DMS153 (cell line): ENCODE data around the gene LRRC8D.
A peak's percentile ranks its signal among the peaks of the same experiment; 100 is the strongest.

ENCODE experiments used
- DNase-seq: peaks from one replicate; lab custom pipeline; 2025; lab: John Stamatoyannopoulos, UW

The LRRC8D gene

DNA sequence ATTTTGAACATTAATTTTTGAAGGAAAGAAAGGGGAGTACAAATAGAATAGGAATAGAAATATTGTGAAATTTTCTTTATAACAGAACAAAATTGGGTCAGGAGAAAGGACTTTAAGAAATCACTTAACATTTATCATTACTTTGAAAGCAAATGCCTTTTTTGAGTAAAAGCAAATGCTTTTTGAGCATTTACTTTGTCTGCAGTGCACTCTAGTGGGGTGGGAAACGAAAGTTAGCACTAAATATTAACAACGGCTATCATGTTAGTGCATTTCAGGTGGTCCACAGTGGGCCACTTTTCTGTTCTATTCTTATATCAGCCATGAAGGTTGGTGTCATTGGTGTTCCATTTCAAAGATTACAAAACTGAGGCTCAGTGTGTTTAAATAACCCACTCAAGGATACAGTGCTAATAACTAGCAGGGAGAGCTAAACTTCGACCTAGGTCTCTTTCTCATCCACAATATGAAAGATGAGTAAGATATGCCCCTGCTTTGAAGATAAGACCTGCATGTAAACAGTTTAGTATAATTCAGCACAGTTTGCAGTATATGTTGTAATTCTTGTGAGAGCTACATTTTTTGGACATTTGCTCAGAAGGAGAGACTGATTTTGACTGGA, 13.4 kb downstream of the LRRC8D start:
- no peak for DNase-seq

DNA sequence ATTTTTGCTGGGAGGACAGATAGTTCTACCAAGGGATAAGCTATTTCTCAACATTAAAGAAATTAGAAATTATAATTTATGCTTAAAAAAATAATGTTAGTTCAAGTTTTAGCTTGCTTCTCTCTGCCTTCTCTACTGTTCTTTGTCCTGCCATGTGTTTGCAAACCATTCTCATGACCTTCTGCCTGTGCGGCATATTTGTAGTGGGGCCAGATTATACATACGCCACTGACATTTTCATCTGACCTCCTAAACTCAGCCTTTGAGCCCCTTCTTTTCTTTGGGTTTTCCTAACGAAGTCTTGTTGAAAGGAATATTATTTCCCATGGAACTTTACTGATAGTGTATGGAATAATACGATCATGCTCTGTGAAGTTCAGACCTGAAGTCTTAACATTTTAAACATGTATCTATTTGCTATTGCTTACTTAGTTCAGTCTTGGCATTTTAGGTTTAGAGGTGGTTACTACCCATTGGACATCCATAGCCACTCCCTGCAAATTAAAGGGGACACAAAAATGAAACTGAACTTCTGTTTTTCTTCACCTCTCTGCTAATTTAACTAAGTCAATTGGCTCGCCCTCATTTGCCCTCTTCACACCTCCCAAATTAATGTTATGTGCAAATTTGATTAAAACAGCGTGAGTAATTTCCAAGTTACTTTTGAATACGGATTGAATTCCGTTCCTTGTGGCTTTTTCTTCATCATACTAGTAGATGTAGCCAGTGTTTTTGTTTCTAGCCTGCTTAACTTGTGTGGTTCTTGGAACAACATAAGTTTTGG, 15.6 kb downstream of the LRRC8D start:
- no peak for DNase-seq

- no peak for DNase-seq
Measured at GRCh38 chr1:89837036-89837481, 16.2 kb downstream of the LRRC8D start.

DNA sequence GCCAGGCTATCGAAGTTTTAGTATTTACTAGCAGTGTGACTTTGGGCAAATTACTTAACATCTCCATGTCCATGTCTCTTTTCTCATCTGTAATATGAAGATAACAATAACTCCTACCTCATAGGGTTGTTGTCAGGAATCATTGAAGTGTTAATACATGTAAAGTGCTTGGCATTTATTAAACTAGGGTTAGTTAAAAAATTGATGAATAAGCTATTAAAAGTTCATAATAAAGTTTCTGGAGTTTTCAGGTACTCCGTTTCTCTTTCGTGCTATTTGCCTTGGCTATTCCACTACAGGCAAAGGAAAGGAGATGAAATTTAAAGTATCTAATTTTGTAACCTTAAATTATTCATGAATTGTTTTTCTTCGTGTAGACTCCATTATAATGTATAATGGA, 16.7 kb downstream of the LRRC8D start:
- DNase-seq: no peak

DNA sequence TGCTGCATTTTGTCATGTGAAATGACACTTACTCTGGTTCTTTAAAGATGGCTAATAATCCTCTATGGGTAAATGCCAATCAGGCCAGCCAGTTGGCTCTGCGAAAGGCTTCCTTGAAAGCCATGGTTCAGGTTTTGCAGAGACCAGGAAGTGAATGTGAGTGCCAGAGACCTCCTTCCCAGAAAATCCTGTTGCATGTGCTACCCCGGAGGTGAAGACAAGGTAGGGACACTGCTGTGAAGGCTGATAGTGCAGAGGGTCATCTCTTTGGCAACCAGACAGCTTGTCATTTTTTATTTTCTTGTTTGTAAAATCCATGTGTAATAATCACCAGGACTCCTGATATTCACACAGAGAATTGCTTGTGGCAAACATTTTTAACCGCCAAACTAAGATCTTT, 18.7 kb downstream of the LRRC8D start:
- no peak for DNase-seq

- DNase-seq: no peak
Measured at GRCh38 chr1:89841507-89841906, 20.7 kb downstream of the LRRC8D start.

GRCh38 chr1:89842567-89843272, 21.9 kb downstream of the LRRC8D start:
- no peak for DNase-seq

DNA sequence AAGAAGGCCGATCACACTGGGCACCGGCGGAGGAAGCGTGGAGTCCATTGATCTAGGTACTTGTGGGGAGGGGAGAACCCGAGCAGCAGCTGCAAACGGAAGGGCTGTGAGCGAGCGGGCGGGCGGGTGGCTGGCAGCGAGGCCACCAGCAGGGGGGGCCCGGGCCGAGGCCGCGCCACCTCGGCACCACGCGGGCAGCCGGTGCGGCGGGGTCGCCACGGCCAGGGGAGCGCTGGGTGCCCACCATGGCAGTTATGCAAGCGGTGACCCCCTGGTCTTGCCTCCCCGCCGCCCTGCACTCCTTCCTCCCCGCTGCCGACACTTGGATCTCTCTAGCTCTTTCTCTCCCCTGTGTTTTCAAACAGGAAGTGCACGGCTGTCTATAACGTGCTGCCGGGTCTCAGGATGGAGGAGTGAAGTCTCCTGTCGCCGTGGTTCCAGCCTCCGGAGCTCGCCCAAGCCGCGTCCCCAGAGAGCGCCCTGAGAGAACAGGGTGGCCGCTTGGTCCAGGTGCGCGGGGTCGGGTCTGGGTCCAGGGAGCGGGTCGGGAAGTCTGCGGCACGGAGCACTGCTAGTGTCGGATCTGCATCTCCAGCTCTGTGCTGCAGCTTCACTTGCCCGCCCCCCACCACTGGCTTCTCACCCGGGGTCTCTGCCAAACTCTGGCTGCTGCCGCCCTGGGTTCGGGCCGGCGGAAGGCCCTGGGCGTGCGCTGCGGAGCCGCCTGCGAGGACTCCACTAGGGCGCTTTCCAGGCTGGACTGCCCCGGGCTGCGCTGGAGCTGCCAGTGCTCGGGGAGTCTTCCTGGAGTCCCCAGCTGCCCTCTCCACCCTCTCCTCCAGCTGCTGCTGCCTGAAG, 22.7 kb downstream of the LRRC8D start:
- peak; percentile 37 for DNase-seq

- DNase-seq: no peak
Measured at GRCh38 chr1:89844241-89844807, 23.5 kb downstream of the LRRC8D start.

DNA sequence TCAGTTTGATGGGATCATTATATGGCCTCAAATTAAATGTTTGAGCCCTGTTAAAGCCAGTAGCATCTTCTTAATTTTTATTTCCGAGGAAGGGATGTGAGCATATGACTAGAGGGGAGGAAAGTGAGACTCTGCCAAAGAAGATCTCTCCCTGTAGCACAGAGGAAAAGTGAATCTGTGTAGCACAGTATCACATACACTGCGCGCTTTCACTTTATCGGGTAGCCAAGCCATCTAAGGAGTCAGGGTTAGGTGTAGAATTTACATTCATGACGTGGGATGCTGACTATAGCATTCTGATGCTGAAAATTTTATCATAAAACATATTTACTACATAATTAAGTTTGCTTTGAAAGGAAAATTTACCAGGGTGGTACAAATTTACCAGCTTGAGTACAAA, 24.0 kb downstream of the LRRC8D start:
- DNase-seq: no peak

DNA sequence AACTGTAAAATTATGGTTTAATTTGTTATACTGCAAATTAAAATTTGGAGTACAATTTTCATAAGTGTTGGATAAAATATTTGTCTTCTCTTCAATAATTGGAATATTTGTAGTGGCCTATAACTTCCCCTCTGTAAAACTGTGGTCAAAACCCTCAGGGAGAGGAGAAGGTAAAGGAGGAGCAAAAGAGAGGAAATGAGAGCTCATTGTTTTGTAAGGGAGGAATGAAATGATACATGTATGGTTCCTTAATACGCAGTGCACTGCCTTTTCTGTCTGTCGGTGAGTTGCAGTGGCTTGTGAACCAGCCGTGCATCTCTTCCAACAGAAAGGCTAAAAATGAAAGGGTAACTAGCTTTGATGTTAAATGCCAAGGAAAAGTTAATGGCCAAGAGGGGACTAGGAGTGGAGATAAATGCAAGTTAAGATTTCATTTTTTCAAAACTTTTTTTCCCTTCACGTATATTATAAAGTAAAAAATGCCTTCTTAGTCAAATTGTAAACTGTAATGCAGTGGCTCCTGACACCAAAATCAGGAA, 26.4 kb downstream of the LRRC8D start:
- no peak for DNase-seq

DNA sequence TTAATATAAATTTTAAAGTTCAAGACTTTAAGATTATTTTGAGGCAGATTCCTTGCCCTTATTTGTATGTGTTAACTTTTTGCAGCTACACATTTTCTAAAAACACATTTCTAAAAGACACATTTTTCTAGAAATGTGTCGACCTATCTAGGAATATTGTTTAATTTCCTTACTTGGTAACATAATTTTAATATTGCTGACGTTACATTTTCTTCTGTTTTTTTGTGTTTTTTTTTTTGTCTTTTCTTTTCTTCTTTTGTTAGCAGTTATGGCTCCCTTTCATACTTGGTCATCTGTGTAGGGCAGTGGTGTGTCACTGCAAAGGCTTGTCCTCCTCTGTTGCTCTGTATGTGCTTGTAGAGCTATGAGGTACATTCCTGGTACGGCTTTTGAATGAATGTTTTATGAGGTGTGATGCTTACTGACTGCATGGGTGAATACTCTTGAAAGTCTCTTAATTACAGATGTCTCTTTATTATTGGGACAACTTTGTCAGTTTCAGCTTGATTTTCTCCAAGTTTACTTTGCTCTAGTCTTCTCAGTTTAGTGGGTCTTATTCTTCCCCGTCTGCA, 30.1 kb downstream of the LRRC8D start:
- DNase-seq: no peak

DNA sequence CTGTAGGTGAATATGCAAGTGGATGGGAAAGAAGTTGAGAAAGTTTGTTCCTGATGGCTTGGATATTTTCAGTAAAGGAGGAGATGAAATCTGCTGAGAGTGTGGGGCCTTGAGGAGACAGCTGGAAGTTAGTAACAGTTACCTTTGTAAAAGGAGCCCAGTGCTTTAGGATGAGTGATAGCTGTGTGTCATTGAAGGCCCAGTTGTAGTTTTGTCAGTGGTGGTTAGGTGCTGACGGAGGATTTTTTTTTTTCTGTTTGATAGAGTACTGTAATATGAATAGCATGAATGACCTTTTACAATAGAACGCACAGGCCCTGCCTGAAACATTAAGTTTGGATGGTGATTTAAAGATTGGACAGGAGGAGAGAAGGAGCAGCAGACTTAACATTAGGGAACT, 33.3 kb downstream of the LRRC8D start:
- no peak for DNase-seq

- no peak for DNase-seq
Measured at GRCh38 chr1:89855413-89856123, 34.7 kb downstream of the LRRC8D start.

GRCh38 chr1:89863165-89863830, 42.5 kb downstream of the LRRC8D start:
- DNase-seq: no peak

DNA sequence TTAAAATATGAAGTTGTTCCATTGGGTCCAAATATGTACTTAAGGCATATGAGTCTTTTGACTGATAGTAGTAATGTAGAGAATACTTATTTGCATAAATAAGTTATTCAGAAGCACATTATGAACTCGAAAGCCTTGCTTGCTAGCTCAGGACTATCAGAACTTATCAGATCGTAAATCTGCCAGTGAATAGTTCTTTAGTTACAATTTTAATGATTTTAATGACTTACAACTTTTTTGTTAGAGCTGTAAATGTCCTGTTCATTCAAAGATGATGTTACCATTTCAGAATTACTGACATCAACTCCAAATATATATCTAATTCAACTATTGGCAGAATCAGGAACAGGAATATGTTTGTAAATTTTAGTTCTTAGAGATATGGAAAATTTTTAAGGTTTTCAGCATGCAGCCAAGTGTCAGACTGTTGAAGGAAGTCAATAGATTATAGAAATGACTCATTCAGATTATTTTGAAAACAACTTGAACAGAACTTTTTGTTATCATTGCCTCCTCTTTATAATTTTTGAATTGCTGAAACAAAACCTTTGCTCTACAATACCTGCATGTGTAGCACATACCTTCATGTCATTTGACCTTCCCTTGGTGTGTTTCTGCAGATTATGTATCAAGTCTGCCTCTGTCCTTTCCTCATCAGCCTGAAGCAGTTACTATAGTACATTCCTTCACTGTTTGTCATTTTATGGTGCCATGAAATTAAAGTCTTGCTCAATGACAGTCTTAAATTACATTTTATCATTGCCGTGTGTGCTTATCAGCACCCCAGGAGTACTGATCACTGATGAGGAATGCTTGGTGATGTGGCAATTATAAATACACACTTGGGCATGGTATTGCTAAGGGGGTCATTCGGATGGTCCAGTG, 44.9 kb downstream of the LRRC8D start:
- no peak for DNase-seq

DNA sequence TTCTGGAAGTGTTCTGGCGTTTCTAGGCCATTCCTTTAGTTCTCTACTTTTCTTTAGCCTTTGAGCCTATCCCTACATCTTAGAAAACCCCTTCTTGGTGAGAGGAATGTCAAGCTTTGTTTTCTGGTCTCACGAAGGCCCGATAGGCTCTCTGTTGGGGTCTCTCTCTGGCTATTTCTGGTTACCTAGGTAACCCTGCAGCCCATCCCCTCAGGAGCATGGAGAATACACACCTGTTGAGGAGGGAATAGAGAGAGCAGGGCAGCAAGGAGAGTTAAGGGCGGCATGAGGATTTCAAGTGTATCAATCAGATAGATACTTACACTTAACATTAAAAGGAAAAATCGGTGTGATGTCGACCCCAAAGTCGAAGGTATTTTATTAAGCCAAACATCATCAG, 45.7 kb downstream of the LRRC8D start:
- DNase-seq: no peak

GRCh38 chr1:89870998-89871397, 50.2 kb downstream of the LRRC8D start:
- DNase-seq: no peak
